Ishikawa (cell line): ENCODE data around the gene BAG5.

Experiments
- CEBPB ChIP-seq: IDR thresholded peaks from 2 replicates; pipeline ENCODE4 v1.6.1; 2012
- CREB1 ChIP-seq: IDR thresholded peaks from 2 replicates; pipeline ENCODE4 v1.6.1; 2012; ENCODE audit warnings: low read depth
- EGR1 ChIP-seq: IDR thresholded peaks from 2 replicates; pipeline ENCODE4 v1.6.1; 2012
- EP300 ChIP-seq: IDR thresholded peaks from 2 replicates; pipeline ENCODE4 v1.6.1; 2012; ENCODE audit warnings: borderline replicate concordance
- NFIC ChIP-seq: IDR thresholded peaks from 2 replicates; pipeline ENCODE4 v1.6.1; 2012
- REST ChIP-seq: IDR thresholded peaks from 2 replicates; pipeline ENCODE4 v1.6.1; 2012; ENCODE audit warnings: low read depth, mild to moderate bottlenecking
- TCF12 ChIP-seq: IDR thresholded peaks from 2 replicates; pipeline ENCODE4 v1.6.1; 2012; ENCODE audit warnings: low read depth
- YY1 ChIP-seq: IDR thresholded peaks from 2 replicates; pipeline ENCODE4 v1.6.1; 2012; ENCODE audit warnings: low read depth
- ZBTB7A ChIP-seq: IDR thresholded peaks from 2 replicates; pipeline ENCODE4 v1.6.1; 2012; ENCODE audit warnings: low read depth
- TF ChIP-seq, protein P1 (sequence below): IDR thresholded peaks from 2 replicates; pipeline ENCODE4 v1.6.1; 2012

- TF ChIP-seq EP300 (no peak), CREB1 (no peak), CEBPB (no peak), NFIC (no peak), EGR1 (no peak), YY1 (no peak), REST (no peak), TCF12 (no peak), ZBTB7A (no peak)
- TF ChIP-seq, protein P1, sequence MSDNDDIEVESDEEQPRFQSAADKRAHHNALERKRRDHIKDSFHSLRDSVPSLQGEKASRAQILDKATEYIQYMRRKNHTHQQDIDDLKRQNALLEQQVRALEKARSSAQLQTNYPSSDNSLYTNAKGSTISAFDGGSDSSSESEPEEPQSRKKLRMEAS = no peak
These were observed 15.0 kb downstream of the BAG5 start for GRCh38 chr14:103547455-103547940.
